LNCaP clone FGC (cell line): ENCODE measurements around the gene BUD31.
A peak's percentile ranks its signal among the peaks of the same experiment; 100 is the strongest.

Source experiments
- DNase-seq: peaks from one replicate; pipeline ENCODE4 v3.0.0-alpha.2; 2011; ENCODE audit warnings: low read depth
- H3K4me3 ChIP-seq: 2 replicates; pipeline ENCODE4 v1.5.1; 2011; ENCODE audit warnings: mild to moderate bottlenecking, low read depth, low read length, control low read depth
- CTCF ChIP-seq: IDR thresholded peaks from 2 replicates; pipeline ENCODE4 v1.5.1; 2012; ENCODE audit warnings: mild to moderate bottlenecking; ENCODE audit not compliant: control insufficient read depth, insufficient read depth; ENCODE audit errors: extremely low read depth

Gene BUD31

GRCh38 chr7:99402854-99403253 is 5.9 kb upstream of the BUD31 start:
- H3K4me3 ChIP-seq, result no peak overlapping the region
- no peak for TF ChIP-seq CTCF
- DNase-seq, result no peak

GRCh38 chr7:99403764-99404163 is 5.0 kb upstream of the BUD31 start:
- no peak for DNase-seq
- H3K4me3 ChIP-seq, result no peak overlapping the region
- no peak for TF ChIP-seq CTCF

GRCh38 chr7:99404235-99404976 is 4.4 kb upstream of the BUD31 start:
- no peak for TF ChIP-seq CTCF
- H3K4me3 ChIP-seq, result no peak overlapping the region
- DNase-seq, result no peak

- DNase-seq, result no peak
- no peak for TF ChIP-seq CTCF
- no peak overlapping the region for H3K4me3 ChIP-seq
Observed at GRCh38 chr7:99404977-99405320, 3.8 kb upstream of the BUD31 start.

GRCh38 chr7:99406557-99406956 is 2.2 kb upstream of the BUD31 start:
- H3K4me3 ChIP-seq, result peak overlapping the region; percentile 93
- no peak for TF ChIP-seq CTCF
- no peak for DNase-seq

GRCh38 chr7:99407872-99408378 is 844 bp upstream of the BUD31 start:
- TF ChIP-seq CTCF, result no peak
- peak; percentile 56 for DNase-seq
- peak overlapping the region; percentile 93 for H3K4me3 ChIP-seq

GRCh38 chr7:99409192-99409572 is 413 bp downstream of the BUD31 start:
- peak overlapping the region; percentile 93 for H3K4me3 ChIP-seq
- no peak for TF ChIP-seq CTCF
- DNase-seq, result no peak
